Measurements from ENCODE around the gene MLLT3. TPM values are rescaled to one million over a fixed set of nuclear protein-coding genes. Genes with fewer than 3 reads are reported as not detected.
"Not testable (repeated sequence)": the region's sequence is repeated elsewhere in the genome, so short reads cannot be mapped to it uniquely, and the experiment has no call there.

The MLLT3 gene
- 13.8 and 18.1 TPM in 2 replicates for total RNA-seq (2014; rRNA removed; shearing (Covaris generic))

GRCh38 chr9:20622330-20623020 is at the start of gene MLLT3:
Gene MLLT3 (minus strand): TSS chr9:20622499.
- DNase-seq (ENCODE audit: low read depth): peak; percentile 96

- DNase-seq (ENCODE audit: low read depth): no peak
Observed at GRCh38 chr9:20671635-20672034, 49.3 kb upstream of the MLLT3 start.

- DNase-seq (ENCODE audit: low read depth): no peak
Observed at GRCh38 chr9:20670395-20670794, 48.1 kb upstream of the MLLT3 start.

- no peak for DNase-seq (ENCODE audit: low read depth)
Observed at GRCh38 chr9:20664501-20664900, 42.2 kb upstream of the MLLT3 start.

- no peak for DNase-seq (ENCODE audit: low read depth)
Observed at GRCh38 chr9:20663133-20663532, 40.8 kb upstream of the MLLT3 start.

- no peak for DNase-seq (ENCODE audit: low read depth)
Observed at GRCh38 chr9:20662156-20662555, 39.9 kb upstream of the MLLT3 start.

- no peak for DNase-seq (ENCODE audit: low read depth)
Observed at GRCh38 chr9:20659474-20659967, 37.2 kb upstream of the MLLT3 start.

- DNase-seq (ENCODE audit: low read depth): peak; percentile 21
Observed at GRCh38 chr9:20658677-20659473, 36.6 kb upstream of the MLLT3 start.

GRCh38 chr9:20658246-20658667 is 36.0 kb upstream of the MLLT3 start:
- DNase-seq (ENCODE audit: low read depth): not testable (repeated sequence)

GRCh38 chr9:20651939-20652338 is 29.6 kb upstream of the MLLT3 start:
- DNase-seq (ENCODE audit: low read depth): no peak

- no peak for DNase-seq (ENCODE audit: low read depth)
Observed at GRCh38 chr9:20650750-20651299, 28.5 kb upstream of the MLLT3 start.

- no peak for DNase-seq (ENCODE audit: low read depth)
Observed at GRCh38 chr9:20650313-20650712, 28.0 kb upstream of the MLLT3 start.

GRCh38 chr9:20649381-20649780 is 27.1 kb upstream of the MLLT3 start:
- peak; percentile 7 for DNase-seq (ENCODE audit: low read depth)

- peak; percentile 13 for DNase-seq (ENCODE audit: low read depth)
Observed at GRCh38 chr9:20646656-20647055, 24.4 kb upstream of the MLLT3 start.

- no peak for DNase-seq (ENCODE audit: low read depth)
Observed at GRCh38 chr9:20643660-20644059, 21.4 kb upstream of the MLLT3 start.

GRCh38 chr9:20642045-20642444 is 19.7 kb upstream of the MLLT3 start:
- no peak for DNase-seq (ENCODE audit: low read depth)

GRCh38 chr9:20640331-20641187 is 18.3 kb upstream of the MLLT3 start:
- peak; percentile 90 for DNase-seq (ENCODE audit: low read depth)

GRCh38 chr9:20636888-20637440 is 14.7 kb upstream of the MLLT3 start:
- peak; percentile 37 for DNase-seq (ENCODE audit: low read depth)

GRCh38 chr9:20634895-20635294 is 12.6 kb upstream of the MLLT3 start:
- DNase-seq (ENCODE audit: low read depth): no peak

GRCh38 chr9:20632705-20633104 is 10.4 kb upstream of the MLLT3 start:
- DNase-seq (ENCODE audit: low read depth): no peak

- DNase-seq (ENCODE audit: low read depth): no peak
Observed at GRCh38 chr9:20630241-20630943, 8.1 kb upstream of the MLLT3 start.
